Muscle layer of duodenum (tissue), 2 donors: ENCODE results near the gene XAB2.

ENCODE experiments used
- H3K27ac ChIP-seq: one replicate; pipeline ENCODE4 v1.7.0; 2013; ENCODE audit warnings: mild to moderate bottlenecking, low read length
- H3K27me3 ChIP-seq: one replicate; pipeline ENCODE4 v1.7.0; 2013; ENCODE audit warnings: low read depth, mild to moderate bottlenecking, control low read depth, low read length
- H3K36me3 ChIP-seq, 2 donors: one replicate each; pipeline ENCODE4 v1.7.0; 2013; ENCODE audit warnings: low read length in 2 of 2, control low read depth in 1 of 2, mild to moderate bottlenecking in 1 of 2; ENCODE audit not compliant: insufficient read depth in 2 of 2, control insufficient read depth in 1 of 2
- H3K4me1 ChIP-seq, 2 donors: one replicate each; pipeline ENCODE4 v1.7.0; 2013; ENCODE audit warnings: low read length in 2 of 2, mild to moderate bottlenecking in 2 of 2, control low read depth in 1 of 2, moderate library complexity in 1 of 2; ENCODE audit not compliant: insufficient read depth in 2 of 2, control insufficient read depth in 1 of 2
- H3K4me3 ChIP-seq, 2 donors: one replicate each; pipeline ENCODE4 v1.7.0; 2013; ENCODE audit warnings: low read length in 2 of 2, low read depth in 1 of 2, mild to moderate bottlenecking in 1 of 2
- H3K9me3 ChIP-seq, 2 donors: one replicate each; pipeline ENCODE4 v1.7.0; 2013; ENCODE audit warnings: low read length in 2 of 2, control low read depth in 1 of 2, mild to moderate bottlenecking in 1 of 2; ENCODE audit not compliant: control insufficient read depth in 1 of 2
- donor health status: healthy.

Gene XAB2

GRCh38 chr19:7605490-7606222, 23.7 kb downstream of the XAB2 start:
- Histone ChIP-seq H3K27me3 (no peaks in the 10 kb centered on the region), H3K4me1 (no peaks in the 10 kb centered on the region), H3K36me3 (no peaks in the 10 kb centered on the region), H3K4me3 (no peak overlapping the region), H3K27ac (no peak overlapping the region), H3K9me3 (no peaks in the 10 kb centered on the region)

DNA sequence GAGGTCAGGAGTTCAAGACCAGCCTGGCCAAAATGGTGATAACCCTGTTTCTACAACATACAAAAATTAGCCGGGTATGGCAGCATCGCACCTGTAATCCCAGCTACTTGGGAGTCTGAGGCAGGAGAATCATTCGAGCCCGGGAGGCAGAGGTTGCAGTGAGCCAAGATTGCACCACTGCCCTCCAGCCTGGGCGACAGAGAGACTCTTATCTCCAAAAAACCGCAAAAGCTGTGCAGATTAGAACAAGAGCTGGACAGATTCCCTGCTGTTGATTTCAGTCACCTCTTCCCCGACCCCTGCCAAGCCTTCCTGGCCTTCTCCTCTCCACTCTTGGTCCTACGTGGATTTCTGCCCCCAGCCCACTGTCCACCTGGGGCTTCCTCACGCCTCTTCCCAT, 25.4 kb downstream of the XAB2 start:
- no peaks in the 10 kb centered on the region for H3K4me1 ChIP-seq
- H3K9me3 ChIP-seq: no peaks in the 10 kb centered on the region
- H3K27ac ChIP-seq: no peak overlapping the region
- H3K36me3 ChIP-seq: no peaks in the 10 kb centered on the region
- H3K4me3 ChIP-seq: no peak overlapping the region
- no peaks in the 10 kb centered on the region for H3K27me3 ChIP-seq

GRCh38 chr19:7602935-7603497, 26.3 kb downstream of the XAB2 start:
- no peak overlapping the region for H3K4me3 ChIP-seq
- H3K36me3 ChIP-seq: no peaks in the 10 kb centered on the region
- no peaks in the 10 kb centered on the region for H3K4me1 ChIP-seq
- peaks cover 2% of the 10 kb centered on the region for H3K27me3 ChIP-seq
- H3K27ac ChIP-seq: no peak overlapping the region
- no peaks in the 10 kb centered on the region for H3K9me3 ChIP-seq

DNA sequence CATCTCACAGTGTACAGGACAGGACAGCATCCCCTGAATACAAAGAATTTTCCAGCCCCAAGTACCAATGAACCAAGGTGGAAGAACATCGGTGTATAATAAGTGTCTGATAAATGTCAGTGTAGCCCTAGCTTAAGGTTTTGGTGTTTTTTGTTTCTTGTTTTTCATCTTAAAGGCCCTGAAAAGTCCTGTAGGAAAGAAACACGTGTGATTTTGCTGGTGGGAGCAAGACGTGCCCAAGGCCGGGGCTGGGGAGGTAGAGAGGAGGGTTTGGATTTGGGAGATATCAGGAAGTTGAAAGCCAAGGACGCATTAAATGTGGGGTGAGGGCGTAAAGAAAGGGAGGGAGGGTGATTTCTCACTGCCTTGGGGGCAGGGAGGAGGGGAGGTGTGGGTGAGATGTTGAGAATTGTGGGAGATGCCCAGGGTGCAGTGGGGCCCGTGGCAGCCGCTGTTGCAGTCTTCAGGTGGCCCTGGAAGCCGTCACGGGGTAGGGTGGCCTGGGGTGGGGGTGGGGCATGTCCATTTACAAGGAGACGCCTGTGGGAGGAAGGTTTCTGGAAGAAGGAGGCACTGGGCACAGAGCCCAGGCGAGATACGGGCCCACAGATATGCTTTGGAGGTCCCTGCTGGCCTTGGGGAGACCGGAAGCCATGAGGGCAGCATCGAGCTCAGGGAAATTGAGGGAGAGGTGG, 27.0 kb downstream of the XAB2 start:
- Histone ChIP-seq H3K4me1 (no peaks in the 10 kb centered on the region), H3K27ac (no peak overlapping the region), H3K4me3 (no peak overlapping the region), H3K27me3 (peaks cover 8% of the 10 kb centered on the region), H3K36me3 (no peaks in the 10 kb centered on the region), H3K9me3 (no peaks in the 10 kb centered on the region)

GRCh38 chr19:7600721-7601120, 28.6 kb downstream of the XAB2 start:
- peaks cover 0 to 7% of the 10 kb centered on the region in 2 donors for H3K4me1 ChIP-seq
- no peak overlapping the region for H3K27ac ChIP-seq
- no peaks in the 10 kb centered on the region for H3K9me3 ChIP-seq
- H3K36me3 ChIP-seq: no peaks in the 10 kb centered on the region
- H3K4me3 ChIP-seq: no peak overlapping the region
- peaks cover 18% of the 10 kb centered on the region for H3K27me3 ChIP-seq

DNA sequence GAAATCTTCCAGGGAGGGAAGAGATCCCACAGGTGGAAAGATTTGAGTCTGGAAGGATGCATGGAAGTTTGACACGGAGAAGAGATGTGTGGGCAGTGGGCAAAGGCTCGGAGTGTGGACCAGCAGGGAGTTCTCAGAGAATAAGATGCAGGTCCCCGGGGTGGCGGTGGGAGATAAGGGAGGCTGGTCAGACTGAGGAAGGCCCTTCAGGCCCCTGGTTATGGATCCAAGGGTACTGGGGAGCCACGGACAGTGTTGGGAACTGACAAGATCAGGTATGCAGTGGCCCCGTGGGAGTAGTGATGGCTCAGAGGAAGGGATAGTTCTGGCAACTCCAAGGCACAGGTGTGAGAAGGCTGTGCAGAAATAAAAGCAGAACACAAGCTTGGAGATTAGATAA, 31.2 kb downstream of the XAB2 start:
- H3K36me3 ChIP-seq: no peaks in the 10 kb centered on the region
- H3K27me3 ChIP-seq: peaks cover 23% of the 10 kb centered on the region
- H3K27ac ChIP-seq: no peak overlapping the region
- peaks cover 0 to 11% of the 10 kb centered on the region in 2 donors for H3K4me1 ChIP-seq
- H3K9me3 ChIP-seq: no peaks in the 10 kb centered on the region
- H3K4me3 ChIP-seq: no peak overlapping the region

DNA sequence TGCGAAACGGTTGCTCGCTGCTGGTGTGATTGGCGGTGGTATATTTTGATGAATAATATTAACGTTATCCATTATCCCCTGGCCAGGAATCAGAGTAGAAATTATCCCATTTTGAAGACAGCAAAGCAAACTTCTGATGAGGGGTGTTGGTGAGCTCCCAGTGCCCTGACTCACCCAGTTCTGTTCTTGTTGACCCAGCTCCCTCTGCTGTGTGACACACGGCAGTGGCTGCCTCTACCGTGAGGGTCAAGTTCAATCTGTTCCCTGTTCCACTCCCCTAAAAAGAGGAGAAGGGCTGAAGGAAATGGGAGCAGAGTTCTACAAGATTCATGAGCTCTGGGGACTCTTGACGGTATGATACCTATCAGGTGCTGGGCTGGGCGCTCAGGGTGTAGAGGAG, 31.7 kb downstream of the XAB2 start:
- Histone ChIP-seq H3K27ac (no peak overlapping the region), H3K4me3 (no peak overlapping the region), H3K9me3 (no peaks in the 10 kb centered on the region), H3K27me3 (peaks cover 23% of the 10 kb centered on the region), H3K4me1 (peaks cover 0 to 11% of the 10 kb centered on the region in 2 donors), H3K36me3 (no peaks in the 10 kb centered on the region)

DNA sequence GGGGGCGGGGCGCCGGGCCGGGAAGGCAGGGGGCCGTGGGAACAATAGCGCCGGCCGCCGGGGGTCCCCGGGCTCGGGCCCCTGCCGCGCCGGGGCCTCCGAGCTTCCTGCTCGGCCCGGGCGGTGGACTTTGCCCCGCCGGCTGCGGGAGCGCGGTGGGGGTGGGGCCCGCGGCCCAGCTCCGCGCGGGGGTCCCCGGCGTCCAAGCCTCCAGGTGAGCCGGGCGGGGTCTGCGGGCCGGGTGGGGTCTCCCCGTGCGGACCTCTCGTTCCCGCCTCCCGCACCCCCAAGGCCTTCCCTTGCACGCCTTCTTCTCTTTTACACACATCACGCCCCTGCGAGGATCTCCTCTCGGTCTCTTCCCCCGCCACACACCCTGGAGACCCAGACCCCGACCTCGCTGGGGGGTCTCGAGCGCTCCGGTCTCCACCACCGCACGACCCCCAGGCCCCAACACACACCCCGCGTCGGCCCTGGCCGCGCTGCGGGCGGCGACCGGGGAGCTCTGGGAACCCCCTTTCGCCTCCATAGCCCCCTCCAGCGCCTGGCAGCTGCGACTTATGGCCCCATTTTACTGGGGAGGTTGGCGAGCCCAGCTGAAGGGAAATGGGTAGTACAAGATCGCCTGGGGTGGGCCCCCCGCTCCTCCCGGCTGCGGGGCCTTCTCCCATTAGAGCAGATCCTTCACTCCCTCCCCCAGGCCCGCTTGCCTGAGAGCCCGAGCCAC, 33.0 kb downstream of the XAB2 start:
- Histone ChIP-seq H3K9me3 (no peaks in the 10 kb centered on the region), H3K27me3 (peaks cover 23% of the 10 kb centered on the region), H3K36me3 (no peaks in the 10 kb centered on the region), H3K4me1 (peaks cover 0 to 11% of the 10 kb centered on the region in 2 donors), H3K27ac (no peak overlapping the region), H3K4me3 (peak overlapping the region in 1 of 2 donors; percentile 33)

DNA sequence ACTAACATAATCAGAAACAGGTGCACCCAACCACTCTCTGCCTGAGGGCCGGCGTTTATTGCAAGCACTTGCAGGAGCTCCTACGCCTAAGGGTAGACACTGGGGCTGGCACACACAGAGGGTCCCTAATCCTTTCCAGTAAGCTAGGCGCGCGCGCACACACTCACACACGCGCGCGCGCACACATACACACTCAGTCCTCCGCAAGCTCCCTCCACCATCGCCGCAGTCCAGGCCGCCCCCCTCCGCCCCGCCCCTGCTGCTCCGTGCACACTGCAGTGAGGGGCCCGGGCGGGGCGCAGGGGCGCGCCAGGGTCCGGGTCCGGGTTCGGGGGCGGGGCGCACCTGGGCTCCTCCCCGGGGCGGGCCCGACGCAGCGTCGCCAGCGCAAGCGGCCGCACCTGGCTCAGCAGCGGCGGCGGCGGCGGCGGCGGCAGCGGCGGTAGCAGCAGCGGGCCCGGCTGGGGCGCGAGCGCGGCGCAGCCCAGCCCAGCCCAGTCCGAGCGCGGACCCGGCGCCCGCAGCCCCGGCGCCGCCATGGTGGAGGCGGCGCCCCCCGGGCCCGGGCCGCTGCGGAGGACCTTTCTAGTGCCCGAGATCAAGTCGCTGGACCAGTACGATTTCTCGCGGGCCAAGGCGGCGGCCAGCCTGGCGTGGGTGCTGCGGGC, 33.7 kb downstream of the XAB2 start, which contains the start of gene CAMSAP3:
Gene CAMSAP3, plus strand, starts transcription at position 398 of the 668 bp plus-strand sequence. Its CDS starts 140 bp downstream, at position 538.
- peak within 1 kb of the TSS; percentile 33 to 37 for H3K4me3 ChIP-seq
- H3K9me3 ChIP-seq: no peaks in the 10 kb centered on the region
- H3K27me3 ChIP-seq: peaks cover 23% of the 10 kb centered on the region
- H3K4me1 ChIP-seq: peaks cover 0 to 11% of the 10 kb centered on the region in 2 donors
- H3K36me3 ChIP-seq: no peaks in the 10 kb centered on the region
- H3K27ac ChIP-seq: no peak within 1 kb of the TSS

DNA sequence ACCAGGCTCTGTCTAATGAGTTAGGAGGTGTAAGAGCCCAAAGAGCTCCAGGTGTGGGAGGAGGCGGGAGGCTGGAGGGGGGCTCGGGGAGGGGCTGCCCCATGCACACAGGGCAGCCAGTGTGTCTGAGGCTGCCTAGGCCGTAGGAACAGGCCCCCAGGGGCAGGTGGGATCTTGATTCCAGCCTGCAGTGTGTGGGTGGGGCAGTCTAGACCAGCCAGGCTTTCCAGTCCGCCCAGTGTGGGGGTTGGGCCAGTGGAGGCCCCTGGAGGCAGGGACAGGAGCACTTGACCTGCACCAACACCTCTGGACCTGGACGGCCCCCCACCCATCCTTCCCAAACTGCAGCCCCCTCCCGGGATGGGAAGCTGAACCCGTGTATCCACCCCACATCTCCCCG, 39.1 kb downstream of the XAB2 start:
- H3K4me1 ChIP-seq: peaks cover 0 to under 1% of the 10 kb centered on the region in 2 donors
- no peaks in the 10 kb centered on the region for H3K36me3 ChIP-seq
- H3K9me3 ChIP-seq: no peaks in the 10 kb centered on the region
- H3K27me3 ChIP-seq: peaks cover 3% of the 10 kb centered on the region
- no peak overlapping the region for H3K27ac ChIP-seq
- H3K4me3 ChIP-seq: no peak overlapping the region

GRCh38 chr19:7589822-7590221, 39.5 kb downstream of the XAB2 start:
- H3K9me3 ChIP-seq: no peaks in the 10 kb centered on the region
- no peak overlapping the region for H3K27ac ChIP-seq
- H3K36me3 ChIP-seq: no peaks in the 10 kb centered on the region
- no peaks in the 10 kb centered on the region for H3K27me3 ChIP-seq
- H3K4me3 ChIP-seq: no peak overlapping the region
- no peaks in the 10 kb centered on the region for H3K4me1 ChIP-seq
